GM12892 (cell line): ENCODE data around the gene RPL35.

Experiments
- POLR2A ChIP-seq: IDR thresholded peaks from 2 replicates; pipeline ENCODE4 v1.6.1; 2011; ENCODE audit warnings: low read depth, low read length, control low read depth
- POLR2AphosphoS5 ChIP-seq: IDR thresholded peaks from 2 replicates; pipeline ENCODE4 v1.6.1; 2011; ENCODE audit warnings: low read depth, low read length, control low read depth
- TAF1 ChIP-seq: IDR thresholded peaks from 2 replicates; pipeline ENCODE4 v1.6.1; 2011; ENCODE audit warnings: low read depth, mild to moderate bottlenecking, control low read depth, low read length, borderline replicate concordance

DNA sequence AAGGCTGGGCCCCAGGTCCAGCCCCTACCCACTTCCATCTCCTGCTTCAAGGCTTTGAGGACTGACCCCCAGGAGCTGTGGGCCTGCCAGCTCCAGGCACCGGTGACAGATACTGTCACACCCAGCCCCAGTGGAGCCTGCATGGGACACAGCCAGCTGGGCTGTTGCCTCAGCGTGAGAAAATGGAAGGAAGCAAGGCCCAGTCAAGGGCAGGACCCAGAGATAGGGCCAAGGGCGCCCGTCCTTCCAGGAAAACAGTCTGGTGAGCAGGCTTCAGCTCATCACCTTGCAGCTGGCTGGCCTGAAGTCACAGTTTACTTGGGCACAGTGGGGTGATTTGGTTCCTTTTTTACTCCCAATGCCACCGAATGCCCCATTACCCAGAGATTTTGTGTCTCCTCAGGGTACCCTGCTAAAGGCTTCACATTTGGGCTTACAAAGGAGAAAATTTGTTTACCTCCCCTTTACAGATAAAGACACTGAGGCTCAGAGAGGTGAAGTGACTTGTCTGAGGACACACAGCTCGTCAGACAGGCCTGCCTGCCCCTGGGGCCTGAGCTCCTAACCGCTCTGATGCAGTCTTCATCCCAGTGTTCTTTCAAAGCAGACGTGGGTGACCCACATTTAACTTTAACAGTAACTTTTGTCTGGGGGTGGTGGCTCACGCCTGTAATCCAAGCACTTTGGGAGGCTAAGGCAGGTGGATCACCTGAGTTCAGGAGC is 30.0 kb downstream of the RPL35 start:
- TF ChIP-seq TAF1 = no peak
- no peak for TF ChIP-seq POLR2AphosphoS5
- no peak for TF ChIP-seq POLR2A
